GM19240 (cell line): ENCODE data around the gene DPAGT1.

Source experiments
- DNase-seq: peaks from one replicate; pipeline ENCODE4 v3.0.0; 2011; ENCODE audit warnings: low spot score; ENCODE audit not compliant: insufficient read length

Gene DPAGT1

DNA sequence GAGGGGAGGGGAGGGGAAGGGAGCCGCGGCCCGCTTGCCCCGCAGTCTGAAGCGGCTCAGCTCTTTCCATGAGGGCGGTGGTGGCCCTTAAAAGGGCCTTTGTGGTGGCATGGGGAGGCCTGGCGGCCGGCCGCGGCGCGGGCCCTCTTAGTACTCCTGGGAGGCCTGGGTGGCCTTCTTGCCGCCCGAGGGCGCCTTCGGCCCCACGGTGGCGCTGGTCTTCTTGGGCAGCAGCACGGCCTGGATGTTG lies 6.9 kb downstream of the DPAGT1 start:
- no peak for DNase-seq

DNA sequence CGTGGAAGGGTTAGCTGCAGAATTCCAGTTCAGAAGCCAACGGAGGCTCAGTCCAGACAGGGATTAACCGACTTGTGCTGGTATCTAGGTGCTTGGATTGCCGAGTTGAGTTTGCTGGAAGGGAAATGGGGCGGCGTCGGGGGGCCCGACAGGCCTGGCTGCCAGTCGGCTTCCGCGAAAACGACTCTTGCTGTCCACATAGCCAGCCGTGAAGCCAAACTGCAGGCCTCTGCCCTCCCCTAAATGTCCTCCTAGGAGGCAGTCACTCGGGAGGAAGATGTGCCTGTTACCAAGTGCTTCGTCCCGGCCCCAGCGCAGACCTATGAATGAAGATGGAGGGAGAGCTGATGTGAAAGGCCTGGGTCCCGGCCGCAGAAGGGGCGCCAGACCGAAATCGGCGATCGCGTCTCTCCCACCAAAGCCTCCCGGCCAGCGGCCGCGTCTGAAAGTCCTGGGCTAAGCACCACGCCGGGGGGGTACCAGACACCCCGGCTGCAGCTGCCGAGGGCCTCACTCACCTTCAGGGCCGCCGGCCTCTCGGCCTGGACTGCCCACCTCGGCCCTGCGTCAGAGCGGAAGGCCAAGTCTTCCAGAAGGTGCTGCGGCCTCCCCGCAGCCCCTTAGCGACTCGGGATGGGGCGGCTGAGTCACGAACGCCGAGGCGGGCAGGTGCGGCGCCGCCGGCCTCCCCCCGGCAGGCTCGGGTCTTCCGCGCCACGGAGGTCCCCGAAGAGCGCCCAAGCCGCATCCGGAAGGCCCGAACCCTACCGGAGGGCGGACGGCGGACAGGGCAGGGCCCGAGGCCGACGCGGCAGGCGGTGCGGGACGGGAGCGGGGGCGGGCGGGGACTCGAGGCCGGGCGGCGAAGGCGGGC lies 7.5 kb downstream of the DPAGT1 start:
- no peak for DNase-seq

- DNase-seq: no peak
These were observed 8.5 kb downstream of the DPAGT1 start for GRCh38 chr11:119092880-119093842.

- DNase-seq: no peak
These were observed 9.4 kb downstream of the DPAGT1 start for GRCh38 chr11:119091966-119092879.

DNA sequence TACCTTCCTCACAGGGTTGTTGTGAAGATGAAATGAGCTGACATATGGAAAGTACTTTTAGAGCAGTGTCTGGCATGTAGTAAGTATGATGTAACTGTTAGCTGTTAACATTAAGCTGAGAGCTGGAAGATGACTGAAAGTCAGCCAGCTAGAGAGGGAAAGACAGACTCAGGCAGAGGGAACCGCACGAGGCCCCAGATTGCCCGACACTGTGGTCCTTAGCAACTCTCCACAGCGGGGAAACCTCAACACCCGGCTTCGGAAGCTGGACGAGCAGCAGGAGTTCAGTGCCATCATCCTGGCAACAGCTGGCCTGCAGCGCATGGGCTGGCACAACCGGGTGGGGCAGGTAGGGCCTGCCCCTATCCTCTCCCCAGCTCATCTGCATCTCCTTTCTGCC lies 10.5 kb downstream of the DPAGT1 start:
- no peak for DNase-seq

- no peak for DNase-seq
These were observed 12.3 kb downstream of the DPAGT1 start for GRCh38 chr11:119089319-119089718.

DNA sequence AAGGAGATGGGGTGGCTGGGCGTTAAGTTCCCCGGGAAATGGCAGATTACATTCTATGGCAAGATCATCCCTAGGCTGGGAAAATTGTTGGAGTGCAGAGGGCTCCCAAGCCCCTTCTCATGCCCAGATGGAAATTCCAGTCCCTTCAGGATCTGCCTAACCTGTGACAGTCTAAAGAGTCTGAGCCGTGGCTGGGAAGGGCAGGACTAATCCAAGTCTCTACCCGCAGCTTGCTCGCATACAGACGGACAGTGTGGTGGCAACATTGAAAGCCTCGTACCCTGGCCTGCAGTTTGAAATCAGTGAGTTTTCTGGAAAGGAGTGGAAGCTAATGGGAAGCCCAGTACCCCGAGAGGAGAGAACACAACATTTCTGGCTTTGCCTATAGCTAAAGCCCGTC lies 13.2 kb downstream of the DPAGT1 start:
- no peak for DNase-seq

DNA sequence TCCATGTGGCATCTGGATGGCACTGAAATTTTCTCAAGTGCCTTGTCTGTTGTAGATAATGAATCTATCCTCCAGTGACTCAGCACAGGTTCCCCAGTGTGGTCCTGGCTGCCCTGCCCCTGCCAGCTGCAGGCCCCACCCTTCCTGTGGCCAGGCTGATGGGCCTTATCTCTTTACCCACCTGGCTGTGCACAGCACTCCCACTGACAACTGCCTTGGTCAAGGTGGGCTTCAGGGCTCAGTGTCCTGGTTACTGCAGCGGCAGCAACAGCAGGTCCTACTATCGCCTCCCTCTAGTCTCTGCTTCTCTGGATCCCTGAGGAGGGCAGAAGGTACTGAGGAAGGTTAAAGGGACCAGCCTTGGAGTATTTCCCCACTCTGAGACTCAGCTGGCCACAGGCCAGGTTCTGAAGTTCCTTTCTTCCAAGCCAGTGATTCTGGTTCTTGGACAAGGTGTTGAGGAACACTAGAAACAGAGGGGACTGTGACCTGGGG lies 13.9 kb downstream of the DPAGT1 start:
- no peak for DNase-seq

DNA sequence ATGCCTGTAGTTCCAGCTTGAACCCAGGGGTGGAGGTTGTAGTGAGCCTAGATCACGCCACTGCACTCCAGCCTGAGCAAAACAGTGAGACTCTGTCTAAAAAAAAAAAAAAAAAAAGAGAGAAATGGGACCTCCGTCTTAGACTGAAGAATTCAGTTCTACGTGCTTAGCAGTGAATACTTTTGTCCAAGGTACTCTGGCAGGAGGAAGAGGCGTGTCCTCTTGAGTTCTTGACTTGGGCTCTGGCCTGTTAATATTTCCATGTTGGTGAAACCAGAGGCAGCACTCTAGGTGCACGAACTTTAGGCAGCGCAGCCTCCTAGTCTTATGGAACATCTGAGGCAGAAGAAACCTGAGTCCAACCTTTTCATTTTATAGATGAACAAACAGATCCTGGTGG lies 14.5 kb downstream of the DPAGT1 start:
- no peak for DNase-seq

GRCh38 chr11:119085437-119085847 lies 16.2 kb downstream of the DPAGT1 start:
- no peak for DNase-seq

DNA sequence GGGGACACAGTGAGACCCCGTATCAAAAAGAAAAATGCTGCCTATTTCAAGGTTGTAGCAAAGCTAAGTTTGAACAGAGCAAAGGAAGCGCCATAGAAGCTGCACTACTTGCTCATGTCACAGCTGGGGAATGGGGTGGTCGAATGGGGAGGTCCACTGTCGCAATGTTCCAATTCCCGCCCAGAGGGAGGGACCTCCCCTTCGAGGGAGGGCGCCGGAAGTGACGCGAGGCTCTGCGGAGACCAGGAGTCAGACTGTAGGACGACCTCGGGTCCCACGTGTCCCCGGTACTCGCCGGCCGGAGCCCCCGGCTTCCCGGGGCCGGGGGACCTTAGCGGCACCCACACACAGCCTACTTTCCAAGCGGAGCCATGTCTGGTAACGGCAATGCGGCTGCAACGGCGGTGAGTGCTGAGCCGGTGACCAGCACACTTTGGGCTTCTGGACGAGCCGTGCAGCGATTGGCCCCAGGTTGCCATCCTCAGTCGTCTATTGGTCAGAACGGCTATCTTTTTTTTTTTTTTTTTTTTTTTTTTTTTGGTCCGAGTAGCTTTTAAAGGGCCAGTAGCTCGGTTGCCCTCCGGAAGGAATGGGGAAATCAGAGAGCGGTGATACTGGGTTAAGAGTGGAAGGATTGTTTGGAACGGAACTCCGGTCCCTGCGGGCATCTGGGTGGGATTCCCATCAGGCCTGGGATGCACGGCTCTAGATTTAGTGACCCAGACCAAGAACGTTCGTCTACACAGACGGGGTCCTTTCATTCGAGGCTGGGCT lies 16.8 kb downstream of the DPAGT1 start, which contains the start of gene HMBS:
TSS of gene HMBS (plus strand) at position 219 of the 774 bp plus-strand sequence. CDS start at position 372, 153 bp downstream.
- DNase-seq: peak; percentile 90

DNA sequence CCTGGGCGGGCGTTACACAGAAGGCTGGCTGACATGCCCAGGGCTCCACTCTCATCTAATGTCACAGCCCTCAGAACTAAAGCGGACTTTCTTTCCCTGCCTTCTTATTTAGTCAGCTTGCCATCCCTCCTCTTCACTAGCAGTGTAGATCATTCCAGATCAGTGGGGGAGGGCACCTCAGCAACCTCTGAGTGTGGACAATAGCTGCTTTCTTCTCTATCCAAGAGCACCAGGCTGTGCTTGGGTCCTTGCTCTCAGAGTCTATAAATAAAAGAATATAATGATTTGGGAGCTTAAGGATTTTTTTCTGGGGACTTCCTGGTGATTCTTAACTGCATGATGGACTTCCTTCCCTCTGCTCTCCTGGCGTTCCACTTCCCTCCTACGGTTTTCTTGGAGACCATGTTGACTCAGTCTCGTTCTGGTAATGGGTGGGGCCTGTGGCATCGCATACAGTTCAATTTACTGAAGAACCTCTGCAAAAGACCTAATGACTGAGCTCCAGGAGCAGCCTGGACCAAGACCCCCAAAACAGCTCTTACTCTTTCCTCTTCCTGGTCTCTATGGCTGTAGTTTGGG lies 19.9 kb downstream of the DPAGT1 start:
- DNase-seq: no peak

- no peak for DNase-seq
These were observed 22.8 kb downstream of the DPAGT1 start for GRCh38 chr11:119078675-119079420.

GRCh38 chr11:119077839-119078238 lies 23.8 kb downstream of the DPAGT1 start:
- no peak for DNase-seq

GRCh38 chr11:119067371-119068222 lies 34.1 kb downstream of the DPAGT1 start, which contains the start of gene VPS11:
Gene VPS11 (plus strand): TSS chr11:119067818. CDS start chr11:119067824, 6 bp downstream.
- peak; percentile 100 for DNase-seq

- DNase-seq: peak; percentile 51
These were observed 36.3 kb downstream of the DPAGT1 start for GRCh38 chr11:119065369-119065768.

- DNase-seq: no peak
These were observed 38.9 kb downstream of the DPAGT1 start for GRCh38 chr11:119062779-119063178.

GRCh38 chr11:119061256-119061655 lies 40.4 kb downstream of the DPAGT1 start:
- no peak for DNase-seq
